Activated CD4-positive, alpha-beta T cell treated with anti-CD3 and anti-CD28 coated beads, Interleukin-10, Interleukin-2, amounts not matched to agents 100 ng/mL and 50 ng/mL, durations not matched to agents 16 hours and 8 hours (primary cell): ENCODE results near the gene U2AF2.

Experiments used
- DNase-seq: peaks from one replicate; pipeline ENCODE4 v3.0.0-alpha.2; 2020

Gene U2AF2

DNA sequence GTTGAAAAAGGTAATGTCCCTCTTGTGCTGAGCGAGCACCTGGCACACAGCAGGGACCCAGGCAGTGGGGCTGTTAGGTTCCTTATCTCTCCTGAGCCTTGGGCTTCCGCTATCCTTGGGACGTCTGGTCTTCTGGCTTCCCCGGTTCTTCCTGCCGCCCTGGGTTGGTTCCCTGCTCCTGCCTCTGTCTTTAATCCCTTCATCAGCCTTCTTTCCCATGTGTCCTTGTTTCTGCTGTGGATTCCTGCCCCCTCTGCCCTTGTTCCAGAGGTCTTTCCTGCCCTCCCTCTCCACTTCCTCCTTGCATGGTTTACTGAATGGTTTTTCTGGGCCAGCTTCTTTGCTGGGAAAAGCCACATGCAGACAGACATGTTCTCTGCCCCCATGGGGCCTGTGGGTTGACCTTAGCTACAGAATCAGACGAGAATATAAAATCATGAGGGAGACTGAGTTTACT lies 22.8 kb downstream of the U2AF2 start:
- no peak for DNase-seq

DNA sequence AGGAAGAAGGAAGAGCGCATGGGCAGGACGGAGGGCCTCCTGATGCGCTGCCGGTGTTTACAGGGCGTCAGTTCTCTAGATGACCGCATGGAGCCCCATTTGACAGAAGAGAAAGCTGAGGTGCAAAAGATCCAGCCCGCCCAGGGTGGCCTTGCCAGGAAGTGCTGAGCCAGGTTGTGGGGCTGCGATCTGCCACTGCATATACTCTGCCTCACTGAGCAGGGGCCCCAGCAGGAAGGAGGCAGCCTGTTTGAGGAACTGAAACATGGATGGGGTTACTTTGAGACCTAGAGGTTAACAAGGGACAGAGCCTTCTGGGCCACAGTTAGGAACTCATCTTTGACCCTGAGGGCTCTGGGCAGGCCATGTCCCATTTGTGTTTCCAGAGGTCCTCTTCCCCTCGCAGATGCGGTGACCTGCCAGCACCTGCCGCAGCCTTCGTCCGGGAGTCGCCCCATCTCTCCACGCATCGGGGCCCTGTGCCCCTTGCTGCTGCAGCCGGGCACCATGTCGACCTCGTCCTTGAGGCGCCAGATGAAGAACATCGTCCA lies 23.4 kb downstream of the U2AF2 start:
- DNase-seq, result no peak

DNA sequence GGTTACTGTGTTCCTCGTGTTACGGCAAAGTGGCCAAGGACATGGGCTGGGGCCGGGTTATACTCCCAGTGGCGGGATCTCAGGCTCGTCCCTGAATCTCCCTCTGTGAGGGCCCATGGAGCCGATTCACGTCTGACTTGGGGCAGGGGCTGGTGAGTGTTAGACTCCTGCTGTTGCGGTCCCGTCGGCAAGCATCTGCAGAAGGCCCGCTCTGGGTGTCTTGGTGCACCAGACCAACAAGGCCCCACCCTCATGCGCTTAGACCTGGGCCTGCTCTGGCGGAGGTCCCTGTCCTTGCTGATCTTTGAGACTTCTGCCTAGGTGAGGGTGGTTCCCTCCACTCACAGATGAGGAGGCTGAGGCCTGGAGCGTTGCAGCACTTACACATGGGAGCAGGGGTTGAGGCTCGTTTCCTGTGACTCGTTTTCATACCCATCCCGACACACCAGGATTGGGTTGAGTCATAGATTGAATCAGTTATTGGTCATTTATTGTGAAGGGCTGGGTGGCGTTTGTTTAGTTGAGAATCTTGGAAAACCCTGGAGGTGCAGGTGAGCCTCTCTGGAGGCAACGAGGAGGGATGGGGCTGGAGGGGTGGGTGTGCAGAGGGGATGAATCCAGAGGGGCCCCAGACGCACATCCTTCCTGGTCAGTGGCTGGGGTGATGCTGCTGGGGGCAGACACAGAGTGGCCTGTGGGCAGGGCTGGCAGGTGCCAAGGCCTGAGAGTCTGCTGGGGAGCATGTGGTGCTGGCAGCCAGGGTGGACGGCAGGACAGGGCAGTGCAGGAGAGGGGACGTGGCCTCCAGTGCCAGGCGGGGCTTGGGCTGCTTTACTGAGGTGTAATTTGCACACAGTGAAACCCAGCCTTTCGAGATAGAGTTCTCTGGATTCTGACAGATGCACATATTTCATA lies 24.8 kb downstream of the U2AF2 start:
- peak; percentile 59 for DNase-seq

DNA sequence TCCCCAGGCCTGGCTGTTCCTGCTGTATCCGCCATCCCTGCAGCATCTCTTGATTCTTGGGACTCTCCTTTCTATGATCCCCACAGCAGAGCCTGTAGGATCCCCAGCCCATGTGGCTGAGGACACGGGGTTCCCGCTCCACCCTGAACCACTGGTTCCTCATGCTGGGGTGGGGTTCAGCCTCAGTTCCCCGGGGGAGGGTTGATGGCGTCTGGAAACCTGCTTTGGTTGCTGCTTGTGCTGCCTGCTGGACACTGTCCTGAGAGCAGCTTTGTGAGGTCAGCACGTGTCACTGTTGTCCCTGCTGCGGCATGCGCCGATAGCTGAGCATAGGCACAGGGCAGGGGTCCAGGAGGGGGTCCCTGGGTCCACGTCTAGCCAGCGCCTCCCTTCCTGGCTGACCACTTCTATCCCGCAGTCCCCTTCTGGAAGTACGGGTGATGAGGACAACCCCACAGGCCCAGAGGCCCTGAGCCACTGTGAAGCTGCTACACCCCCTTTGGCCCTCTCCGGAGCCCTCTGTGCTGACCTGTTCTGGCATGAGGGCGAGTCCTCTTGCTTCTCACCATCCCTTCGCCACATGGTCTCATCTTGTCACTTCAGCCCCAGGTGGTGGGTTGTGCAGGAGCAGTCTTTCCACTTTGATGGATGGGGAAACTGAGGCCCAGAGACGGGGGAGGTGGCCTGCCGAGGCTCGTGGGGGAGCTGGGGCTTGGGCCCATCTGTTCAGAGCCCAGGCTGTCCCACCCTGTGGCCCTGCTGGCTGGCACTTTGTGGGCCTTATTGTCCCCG lies 25.7 kb downstream of the U2AF2 start:
- DNase-seq, result no peak

DNA sequence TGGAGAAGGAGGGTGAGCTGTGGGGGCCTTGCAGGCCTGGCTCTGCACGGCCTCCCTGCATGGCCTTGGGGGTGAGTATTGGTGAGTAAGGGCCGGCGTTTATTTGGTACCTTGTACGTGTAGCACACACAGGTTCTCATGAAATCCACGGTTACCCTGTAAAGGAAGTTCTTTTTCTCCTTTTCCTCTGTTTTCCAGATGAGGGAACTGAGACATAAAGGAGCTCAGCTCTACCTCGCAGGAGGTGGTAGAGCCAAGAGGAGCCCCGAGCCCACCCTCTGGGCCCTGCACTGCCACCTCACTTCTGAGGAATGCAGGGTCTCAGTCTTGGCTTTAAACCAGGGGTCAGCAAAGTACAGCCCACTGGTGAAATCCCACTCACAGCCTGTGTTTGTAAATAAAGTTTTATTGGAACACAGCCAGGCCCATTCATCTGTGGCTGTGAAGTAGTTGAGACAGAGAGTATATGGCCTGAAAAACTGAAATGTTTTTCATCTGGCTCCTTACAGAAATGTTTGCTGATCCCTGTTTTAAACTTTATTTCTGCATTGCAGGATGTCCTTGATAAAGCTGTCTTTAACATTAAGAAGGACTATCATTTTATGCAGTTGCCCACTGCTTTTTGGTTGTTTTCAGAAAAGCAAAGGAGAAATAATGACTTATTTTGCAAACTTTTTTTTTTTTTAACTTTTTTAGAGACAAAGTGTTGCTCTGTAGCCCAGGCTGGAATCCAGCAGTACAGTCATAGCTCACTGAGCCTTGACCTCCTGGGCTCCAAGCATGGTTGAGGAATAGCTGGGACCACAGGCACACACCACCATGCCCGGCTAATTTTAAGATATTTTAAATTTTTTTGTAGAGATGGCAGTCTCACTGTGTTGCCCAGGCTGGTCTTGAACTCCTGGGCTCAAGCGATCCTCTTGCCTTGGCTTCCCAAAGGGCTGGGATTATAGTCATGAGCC lies 26.6 kb downstream of the U2AF2 start:
- no peak for DNase-seq

DNA sequence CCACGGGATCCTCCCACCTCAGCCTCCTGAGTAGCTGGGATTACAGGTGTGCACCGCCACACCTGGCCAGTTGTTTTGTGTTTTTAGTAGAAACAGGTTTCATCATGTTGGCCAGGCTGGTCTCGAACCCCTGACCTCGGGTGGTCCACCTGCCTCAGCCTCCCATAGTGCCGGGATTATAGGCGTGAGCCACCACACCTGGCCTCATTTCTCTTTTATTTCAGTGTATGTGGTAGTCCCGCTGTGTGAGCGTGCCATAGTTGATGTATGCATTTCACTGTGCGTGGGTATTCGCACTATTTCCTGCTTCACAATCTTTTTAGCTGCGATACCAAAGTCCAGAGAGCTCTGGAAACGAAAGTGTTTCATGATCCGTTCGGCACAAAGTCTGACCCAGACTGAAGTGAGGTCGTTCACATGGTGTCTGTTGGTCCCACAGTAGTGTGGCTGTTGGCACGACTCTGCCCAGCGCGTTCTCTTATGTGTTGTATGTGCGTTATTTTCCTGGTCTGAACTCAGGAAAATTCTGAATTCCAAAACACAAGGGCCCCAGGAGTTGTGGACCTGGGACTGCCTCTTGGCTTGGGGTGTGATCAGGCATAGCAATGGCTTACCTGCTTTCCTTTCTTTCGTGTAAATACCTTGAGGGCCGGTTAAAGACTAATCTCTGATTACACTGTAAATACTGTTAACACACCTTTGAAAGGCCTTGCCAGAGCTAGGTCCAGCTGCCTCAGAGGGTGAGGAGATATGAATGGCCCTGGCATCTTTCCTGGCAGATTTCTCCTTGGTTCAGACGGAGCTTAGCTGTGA lies 28.8 kb downstream of the U2AF2 start:
- DNase-seq, result no peak

DNA sequence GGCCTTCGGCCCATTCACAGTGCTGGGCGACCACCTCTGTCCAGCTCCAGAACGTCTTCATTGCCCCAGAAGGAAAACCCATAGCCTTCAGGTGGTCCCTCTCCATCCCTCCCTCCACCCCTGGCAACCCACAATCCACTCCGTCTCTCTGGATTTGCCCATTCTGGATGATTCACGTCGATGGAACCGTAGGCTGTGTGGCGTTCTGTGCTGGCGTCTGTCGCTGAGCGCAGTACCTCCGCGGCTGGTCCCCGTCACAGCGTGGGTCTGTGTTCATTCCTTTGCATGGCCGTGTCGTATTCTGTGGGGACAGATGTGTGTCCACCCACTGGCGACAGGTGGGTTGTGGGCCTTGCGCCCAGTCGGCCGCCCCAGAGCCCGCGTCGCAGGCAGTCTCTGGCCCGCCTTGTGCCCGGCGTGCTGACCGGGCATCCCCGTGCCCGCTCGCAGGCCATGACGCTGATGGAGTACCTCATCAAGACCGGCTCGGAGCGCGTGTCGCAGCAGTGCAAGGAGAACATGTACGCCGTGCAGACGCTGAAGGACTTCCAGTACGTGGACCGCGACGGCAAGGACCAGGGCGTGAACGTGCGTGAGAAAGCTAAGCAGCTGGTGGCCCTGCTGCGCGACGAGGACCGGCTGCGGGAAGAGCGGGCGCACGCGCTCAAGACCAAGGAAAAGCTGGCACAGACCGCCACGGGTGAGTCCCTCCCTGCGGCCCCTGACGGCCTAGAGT lies 30.3 kb downstream of the U2AF2 start:
- no peak for DNase-seq

DNA sequence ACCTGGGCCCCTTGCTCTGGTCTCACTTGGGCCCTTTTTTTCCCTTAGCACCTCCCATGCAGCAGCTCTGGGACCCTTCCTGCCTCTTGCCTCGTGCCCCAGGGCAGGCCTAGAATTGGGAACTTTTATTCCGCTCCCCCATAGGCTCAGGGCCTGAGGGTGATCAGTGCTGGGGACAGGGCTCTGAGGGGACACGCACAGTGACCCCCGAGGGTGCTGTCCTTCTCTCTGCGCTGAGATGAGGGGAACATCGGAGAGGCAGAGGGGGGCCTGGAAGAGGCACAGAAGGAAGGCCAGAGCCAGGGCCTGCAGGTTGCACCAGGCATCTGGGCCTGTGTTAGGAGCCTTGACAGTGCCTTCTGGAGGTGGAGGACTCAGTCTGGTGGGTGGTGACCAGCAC lies 30.9 kb downstream of the U2AF2 start:
- no peak for DNase-seq

DNA sequence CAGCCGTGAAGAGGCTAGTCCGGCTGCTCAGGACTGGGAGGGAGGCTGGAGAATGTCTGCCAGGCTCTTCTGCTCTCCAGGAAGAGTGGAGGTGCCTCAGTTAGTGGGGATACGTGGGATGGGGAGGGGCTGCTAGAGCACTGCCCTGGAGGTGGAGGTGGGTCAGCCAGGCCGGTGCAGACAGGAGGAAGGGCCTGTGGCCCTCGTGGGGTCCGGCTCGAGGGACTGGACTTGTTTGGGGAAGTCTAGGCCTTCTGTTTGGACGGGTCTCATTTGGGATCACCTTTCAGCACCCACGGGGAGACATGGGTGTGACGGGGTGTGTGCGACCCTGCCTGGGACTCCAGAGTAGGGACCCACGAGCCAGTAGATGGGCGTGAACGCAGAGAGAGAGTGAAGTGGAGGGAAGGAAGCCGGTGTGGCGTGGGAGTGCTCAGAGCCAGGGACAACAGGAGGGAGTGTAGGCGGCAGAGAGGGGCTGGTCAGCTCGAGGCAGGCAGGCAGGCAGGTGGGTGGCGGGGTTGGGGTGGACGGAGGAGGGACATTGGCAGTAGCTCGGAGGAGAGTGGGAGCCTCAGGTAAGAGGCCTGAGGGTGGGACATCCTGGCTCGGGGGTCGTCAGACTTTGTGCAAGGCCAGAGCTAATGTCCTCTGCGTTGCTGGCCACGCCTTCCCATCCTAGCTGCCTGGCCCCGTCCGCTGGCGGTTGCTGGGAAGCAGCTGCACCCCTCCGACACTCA lies 31.6 kb downstream of the U2AF2 start:
- no peak for DNase-seq

DNA sequence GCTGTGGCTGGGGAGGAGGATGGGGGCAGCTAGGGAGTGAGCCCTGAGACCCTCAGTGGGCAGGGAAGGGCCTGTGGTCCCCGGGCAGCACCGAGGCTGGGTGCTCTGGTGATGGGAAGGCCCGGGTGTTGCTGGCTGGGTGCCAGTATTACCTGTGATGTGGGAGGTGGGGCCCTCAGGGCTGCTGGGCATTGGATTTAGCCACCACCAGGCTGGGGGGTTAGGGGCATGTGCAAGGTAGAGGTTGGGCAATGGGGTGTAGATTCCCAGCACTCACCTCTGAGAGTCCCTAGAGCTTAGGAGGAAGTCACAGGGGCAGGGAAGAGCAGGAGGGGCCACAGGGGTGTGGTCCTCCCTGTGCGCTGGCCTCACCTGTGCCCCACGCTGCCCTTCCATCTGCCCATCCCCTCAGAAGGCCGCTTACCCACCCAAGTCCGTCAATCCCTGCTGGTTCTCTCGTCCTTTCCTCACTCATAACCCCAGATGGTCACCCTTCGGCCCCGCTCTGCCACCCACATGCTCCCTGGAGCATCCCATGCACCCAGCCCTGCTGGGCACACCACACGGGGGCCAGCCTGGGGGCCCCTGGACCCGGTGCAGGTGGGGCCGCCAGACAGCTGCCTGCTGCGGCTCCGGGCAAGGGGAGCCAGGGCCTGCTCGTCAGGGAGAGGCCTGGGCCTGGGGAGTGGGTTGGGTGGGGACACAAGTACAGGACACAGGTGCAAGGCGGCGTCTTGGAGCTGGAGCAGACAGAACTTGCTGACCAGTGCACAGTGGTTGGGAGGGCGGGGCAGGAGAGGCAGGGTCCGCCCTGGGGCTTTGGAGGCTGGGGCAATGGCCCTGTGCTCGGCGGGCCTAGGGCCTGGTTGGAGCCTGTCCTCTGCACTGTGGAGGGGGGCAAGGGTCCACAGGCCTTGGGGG lies 32.7 kb downstream of the U2AF2 start:
- DNase-seq, result no peak

DNA sequence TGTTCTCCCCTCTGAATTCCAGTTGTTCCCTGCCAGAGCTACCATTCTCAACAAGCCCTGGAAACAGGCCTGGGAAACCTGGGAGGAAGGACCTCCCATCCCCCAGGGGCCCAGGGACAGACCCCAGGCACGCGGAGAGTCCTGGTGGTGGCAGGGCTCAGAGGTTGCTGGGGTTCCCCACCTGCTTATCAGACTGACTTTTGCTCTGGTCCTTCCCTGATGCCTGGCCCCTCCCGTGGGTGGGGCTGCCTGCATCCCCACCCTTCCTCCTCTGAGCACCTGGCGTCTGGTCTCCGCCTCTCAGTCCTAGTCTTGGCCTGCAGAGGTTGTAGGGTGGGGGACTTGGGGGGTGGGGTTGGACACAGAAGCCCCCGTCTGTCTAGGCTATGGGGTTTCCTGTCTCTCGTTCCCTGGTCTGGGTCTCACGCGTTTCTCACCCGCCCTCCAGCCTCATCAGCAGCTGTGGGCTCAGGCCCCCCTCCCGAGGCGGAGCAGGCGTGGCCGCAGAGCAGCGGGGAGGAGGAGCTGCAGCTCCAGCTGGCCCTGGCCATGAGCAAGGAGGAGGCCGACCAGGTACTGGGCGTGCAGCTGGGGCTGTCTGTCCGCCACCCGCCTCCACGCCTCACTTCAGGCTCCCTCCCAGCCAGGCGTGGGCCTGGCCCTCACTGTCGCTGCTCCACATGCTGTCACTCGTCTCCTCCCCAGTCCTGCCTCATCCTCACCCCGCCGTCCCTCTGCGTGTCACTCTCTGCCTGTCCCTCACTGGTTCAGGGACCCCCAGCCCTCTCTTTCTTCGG lies 33.8 kb downstream of the U2AF2 start:
- DNase-seq, result no peak

DNA sequence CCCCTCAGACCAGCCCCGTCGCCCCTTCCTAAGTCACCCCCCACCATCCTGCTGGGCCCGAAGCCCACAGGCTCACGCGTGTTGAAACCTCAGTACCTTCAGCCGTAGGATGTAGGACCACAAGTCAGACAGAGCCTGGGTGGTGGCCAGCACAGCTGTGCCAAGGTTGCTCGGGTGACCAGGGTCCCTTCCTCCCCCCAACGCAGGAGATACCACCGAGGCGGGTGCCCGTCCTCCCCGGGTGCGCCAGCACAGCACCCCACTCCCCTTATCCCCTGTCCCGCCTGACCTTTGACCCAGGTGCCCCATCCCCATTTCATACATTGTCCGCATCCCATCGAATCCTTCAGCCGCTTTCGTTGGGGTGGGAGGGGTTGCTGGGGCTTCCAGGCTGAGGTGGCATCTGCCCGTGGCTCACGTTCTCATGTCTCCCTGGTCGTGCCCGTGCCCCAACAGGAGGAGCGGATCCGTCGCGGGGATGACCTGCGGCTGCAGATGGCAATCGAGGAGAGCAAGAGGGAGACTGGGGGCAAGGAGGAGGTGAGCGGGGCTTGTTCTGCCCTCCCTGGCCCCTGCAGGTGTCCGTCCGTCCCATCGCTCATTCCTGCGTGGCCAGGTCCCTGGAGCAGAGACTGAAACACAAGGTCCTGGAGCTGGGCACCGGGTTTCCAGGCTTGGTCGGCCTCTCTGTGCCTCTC lies 34.7 kb downstream of the U2AF2 start:
- DNase-seq, result no peak

DNA sequence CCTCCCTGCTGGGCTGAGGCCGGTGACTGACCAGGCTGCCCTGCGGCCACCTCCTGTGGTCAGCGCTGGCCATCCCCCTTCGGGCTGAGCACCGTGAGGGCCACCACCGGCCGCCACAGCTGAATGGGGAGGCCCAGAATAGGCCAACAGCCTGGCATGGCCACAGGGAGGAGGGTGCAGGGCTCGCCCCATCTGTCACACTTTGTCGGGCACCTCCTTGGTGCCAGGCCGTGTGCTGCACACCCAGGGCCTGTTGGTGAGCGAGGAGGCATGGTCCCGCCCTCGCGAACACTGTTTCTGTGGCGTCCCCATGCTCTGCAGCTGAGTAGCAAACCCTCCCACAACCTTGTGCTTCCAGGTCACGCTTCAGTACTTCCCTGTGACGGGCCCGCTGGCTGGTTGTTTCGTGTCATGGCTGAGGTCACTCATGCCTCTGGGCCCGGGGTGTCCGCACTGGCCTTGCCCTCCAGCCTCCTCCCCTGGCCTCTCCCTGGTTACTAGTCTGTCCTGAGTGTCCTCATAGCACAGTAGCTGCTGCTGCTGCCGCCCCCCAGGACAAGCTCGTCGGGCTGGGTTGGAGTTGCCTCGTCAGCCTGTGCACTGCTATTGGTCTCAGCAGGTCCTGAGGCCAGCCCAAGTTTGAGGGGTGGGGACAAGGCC lies 35.4 kb downstream of the U2AF2 start:
- DNase-seq, result no peak

DNA sequence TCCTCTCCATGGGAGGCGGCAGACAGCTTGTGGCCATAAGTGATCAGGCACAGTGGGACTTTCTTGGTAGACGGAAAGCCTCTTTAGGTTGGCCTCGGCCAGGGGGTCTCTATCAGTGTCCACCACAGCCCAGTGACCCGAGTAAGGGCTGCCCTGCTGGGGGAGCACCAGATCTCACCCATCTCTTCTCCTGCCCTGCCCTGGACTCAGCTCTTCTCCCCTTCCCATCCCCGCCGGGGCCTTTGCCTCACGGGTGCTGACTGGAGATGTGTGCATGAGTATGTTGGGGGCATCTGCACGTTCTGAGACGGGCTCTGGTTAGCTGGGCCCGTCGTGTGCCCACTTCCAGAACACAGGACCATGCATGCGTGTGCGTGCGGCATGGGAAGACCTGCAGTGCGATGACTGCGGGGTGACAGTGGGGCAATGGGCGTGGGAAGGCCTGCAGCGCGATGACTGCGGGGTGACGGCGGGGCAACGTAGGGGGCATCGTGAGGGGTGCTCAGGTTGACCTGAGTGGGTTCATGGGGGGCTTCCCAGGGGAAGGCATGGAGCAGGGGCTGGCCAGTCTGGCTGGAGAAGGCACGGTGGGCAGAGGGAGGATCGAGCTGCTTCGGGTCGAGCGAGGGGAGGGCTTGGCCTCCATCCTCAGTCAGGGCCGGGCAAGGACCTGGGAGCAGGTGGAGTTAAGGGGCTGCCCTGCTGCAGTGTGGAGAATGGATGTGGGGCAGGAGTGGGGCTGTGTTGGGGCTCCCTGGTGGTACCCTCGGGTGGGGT lies 36.1 kb downstream of the U2AF2 start:
- DNase-seq, result no peak

DNA sequence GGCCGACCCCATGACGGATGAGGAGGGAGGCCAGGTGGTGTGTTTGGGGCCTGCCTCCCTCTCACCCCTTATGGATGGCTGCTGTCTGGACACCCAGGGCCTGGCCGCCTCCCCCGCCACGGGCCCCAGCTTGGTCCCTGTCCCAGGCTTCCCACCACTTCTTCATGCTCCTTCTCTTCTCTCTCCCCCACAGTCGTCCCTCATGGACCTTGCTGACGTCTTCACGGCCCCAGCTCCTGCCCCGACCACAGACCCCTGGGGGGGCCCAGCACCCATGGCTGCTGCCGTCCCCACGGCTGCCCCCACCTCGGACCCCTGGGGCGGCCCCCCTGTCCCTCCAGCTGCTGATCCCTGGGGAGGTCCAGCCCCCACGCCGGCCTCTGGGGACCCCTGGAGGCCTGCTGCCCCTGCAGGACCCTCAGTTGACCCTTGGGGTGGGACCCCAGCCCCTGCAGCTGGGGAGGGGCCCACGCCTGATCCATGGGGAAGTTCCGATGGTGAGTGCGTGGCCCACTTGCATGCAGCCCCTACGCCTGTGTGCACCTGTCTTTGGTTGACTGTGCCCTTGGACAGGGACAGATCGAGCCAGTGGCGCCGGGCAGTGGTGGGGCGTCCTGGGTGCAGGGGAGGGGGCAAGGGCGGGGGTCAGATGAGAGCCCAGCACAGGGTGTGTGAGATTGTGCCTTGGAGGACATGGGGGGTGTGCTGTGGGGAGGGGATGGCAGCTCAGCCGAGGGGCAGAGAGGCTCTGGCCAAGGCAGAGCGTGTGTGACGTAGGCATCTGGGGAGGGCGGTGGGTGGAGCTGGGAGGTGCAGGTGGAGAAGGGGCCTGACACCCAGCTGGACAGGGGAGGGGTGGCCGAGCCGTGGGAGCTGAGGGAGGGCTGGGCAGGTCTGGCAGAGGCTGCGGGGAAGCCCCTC lies 37.0 kb downstream of the U2AF2 start:
- no peak for DNase-seq
